GM18526 (cell line): ENCODE data around the gene TULP1.

Experiments
- POLR2A ChIP-seq: IDR thresholded peaks from 3 replicates; pipeline ENCODE4 v1.6.1; 2011; ENCODE audit not compliant: insufficient read length; ENCODE audit errors: extremely low read depth

The TULP1 gene

GRCh38 chr6:35532126-35532525 is 19.4 kb upstream of the TULP1 start:
- no peak for TF ChIP-seq POLR2A

- no peak for TF ChIP-seq POLR2A
These were observed 11.8 kb upstream of the TULP1 start for GRCh38 chr6:35524380-35525020.

DNA sequence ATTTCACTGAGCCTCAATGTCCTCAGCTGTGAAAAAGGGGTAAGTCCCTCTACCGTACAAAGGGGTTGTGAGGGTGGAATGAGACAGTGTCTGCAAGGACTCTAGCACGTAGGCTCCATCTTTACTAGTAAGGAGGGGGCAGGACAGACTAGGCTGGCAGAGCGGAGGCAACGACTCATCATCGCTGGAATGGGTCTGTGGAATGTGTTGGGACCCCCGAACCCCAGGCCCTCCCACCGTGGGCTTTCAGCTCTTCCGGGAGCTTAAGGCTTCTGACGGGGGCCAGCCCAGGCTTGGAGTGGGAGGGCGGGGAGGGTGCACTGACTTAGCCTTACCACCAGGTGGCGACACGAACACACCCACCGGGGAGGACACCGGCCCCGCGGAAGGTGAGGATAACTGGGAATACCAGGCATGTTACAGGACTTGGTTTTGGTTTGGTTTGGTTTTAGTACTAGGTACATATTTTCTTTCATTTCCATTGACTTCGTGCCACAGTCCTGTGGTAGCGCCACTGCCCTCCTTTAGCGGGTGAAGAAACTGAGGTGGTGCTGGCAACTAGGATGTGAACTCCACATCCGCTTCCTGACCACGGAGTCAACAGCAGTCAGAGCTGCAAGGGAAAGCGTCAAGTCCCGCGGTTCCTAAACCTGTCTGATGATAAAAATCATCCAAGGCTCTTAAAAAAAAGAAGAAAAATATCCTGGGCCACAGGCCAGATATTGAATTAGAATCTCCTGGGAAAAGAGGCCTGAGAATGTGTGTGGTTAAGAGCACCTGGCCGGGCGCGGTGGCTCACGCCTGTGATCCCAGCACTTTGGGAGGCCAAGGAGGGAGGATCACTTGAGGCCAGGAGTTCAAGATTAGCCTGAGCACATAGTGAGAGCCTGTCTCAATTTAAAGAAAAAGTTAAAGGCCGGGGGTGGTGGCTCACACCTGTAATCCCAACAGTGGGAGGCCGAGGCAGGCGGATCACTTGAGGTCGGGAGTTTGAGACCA is 10.3 kb upstream of the TULP1 start:
- TF ChIP-seq POLR2A = no peak

DNA sequence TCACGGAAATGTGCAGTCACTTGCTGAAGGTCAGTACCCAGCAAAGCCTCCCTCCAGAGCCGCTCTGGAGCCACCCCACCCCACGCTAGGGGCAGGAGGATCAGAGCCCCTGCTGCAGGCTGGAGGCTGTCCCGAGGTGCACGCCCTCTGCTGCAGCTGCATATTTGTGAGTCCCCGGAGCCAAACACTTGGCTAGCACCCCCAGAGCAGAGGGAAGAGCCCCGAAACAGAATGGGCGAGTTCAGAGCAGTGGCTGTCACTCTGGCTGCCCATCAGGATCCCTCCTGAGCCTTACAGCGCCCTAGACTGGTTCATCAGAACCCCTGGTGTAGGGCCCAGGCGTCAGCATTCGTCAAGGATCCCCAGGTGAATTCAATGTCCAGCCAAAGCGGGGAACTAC is 9.5 kb upstream of the TULP1 start:
- no peak for TF ChIP-seq POLR2A

- no peak for TF ChIP-seq POLR2A
These were observed 8.5 kb upstream of the TULP1 start for GRCh38 chr6:35521235-35521634.

DNA sequence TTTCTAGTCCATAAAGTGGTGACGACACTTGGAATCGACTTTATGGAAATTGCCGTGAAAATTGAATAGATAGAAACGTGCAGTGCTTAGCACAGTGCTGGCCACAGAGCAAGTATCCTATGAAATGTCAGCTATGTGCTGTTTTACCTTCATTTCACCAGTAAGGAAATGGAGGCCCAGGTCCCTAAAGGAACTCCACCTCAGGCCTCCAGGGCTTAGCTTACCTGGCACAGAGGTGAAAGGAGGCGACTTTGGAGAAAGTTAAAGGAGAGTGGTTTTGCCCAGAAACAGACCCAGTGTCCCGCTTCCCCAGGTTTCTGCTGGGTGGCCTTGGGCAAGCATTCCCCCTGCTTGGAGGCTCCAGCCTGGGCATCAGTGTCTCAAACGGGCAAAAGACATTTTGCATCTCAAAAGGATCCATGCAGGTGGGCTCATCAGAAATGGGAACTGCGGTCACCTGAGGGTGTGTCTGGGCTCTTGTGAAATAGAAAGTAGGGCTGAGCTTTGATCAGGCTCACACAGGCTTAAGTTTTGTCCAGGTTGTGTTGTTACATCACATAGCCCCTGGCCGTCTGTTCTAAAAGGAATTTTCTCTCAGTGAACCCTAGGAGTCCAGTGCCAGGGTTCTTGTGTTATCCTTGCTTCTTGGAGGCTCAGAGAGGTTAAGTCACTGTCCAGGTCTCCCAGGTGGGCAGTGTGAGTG is 6.8 kb upstream of the TULP1 start:
- no peak for TF ChIP-seq POLR2A

DNA sequence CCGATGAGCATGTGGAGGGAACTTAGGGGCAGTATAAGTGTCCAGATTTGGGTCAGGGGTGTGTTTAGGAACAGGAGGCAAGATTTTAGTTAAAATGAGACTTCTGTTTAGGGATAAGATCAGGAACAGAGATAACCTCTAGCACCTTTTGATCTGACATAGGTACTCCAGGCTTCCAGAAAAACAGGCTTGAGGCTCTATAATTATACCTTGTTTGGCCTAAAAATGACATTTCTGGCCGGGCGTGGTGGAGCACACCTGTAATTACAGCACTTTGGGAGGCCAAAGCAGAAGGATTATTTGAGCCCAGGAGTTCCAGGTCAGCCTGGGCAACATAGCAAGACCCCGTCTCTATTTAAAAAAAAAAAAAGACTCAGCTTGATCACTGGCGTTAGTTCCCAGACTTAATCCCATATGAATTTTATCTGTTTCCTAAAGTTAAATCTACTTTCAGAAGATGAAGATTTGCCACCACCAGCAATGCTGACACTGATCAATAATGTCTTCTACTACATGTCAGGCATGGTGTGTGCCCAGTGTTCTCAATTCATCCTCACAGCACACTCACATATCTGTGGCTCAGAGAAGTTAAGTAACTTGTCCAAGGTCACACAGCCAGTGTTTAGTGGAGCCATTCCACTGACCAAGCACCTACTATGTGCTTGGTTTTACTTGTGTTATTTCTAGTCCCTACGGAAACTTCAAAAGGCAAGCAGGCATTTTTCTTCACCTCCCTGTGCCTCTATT is 6.0 kb upstream of the TULP1 start:
- no peak for TF ChIP-seq POLR2A

DNA sequence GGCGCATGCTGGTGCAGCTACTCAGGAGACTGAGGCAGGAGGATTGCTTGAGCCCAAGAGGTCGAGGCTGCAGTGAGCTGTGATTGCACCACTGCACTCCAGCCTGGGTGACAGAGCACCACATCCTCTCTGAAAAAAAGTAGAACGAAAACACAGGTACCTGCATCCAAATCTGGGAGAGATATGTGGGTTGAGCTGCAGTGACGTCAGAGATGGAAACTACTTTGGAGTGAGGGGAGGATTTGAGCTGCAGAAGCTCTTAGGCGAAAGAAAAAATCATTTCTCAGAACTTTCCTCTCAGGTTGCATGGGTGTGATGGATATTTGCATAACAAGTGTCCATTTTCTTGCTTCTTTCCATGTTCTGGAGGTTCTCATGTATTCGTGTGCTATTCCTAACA is 4.0 kb upstream of the TULP1 start:
- no peak for TF ChIP-seq POLR2A

DNA sequence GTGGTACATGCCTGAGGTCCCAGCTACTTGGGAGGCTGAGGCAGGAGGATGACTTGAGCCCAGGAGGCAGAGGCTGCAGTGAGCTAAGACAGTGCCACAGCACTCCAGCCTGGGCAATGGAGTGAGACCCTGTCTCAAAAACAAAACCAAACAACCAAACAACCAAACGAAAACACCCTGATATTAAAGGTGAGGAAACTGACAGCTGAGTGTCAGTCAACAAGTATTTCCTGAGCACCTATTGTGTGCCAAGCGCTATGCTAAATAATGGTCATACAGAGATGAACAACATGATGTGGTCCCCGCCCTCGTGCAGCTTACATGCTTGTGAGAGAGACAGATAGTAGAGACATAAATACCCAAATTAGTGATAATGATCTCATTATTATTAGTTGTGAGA is 1.9 kb upstream of the TULP1 start:
- TF ChIP-seq POLR2A = no peak

- TF ChIP-seq POLR2A = no peak
These were observed 690 bp downstream of the TULP1 start for GRCh38 chr6:35512006-35512405.

DNA sequence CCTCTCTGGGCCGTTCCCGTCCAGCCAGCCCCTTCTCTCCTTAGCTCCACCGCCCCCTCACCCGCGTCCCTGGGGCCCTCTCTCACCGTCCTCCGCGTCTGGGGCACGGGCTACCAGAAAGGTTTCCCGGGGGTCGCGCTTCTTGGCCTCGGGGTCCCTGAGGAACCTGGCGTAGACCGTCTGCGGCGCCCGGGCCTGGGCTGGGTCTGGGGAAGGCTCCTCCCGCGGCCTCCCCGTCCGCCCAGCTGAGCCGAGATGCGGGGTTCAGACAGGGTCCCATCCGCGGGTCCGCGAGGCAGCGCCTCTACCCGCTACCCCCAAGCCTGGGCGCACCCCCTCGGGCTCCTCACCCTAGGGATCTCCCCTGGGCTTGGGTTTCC is 1.1 kb downstream of the TULP1 start:
- no peak for TF ChIP-seq POLR2A

- no peak for TF ChIP-seq POLR2A
These were observed 1.7 kb downstream of the TULP1 start for GRCh38 chr6:35510916-35511561.

DNA sequence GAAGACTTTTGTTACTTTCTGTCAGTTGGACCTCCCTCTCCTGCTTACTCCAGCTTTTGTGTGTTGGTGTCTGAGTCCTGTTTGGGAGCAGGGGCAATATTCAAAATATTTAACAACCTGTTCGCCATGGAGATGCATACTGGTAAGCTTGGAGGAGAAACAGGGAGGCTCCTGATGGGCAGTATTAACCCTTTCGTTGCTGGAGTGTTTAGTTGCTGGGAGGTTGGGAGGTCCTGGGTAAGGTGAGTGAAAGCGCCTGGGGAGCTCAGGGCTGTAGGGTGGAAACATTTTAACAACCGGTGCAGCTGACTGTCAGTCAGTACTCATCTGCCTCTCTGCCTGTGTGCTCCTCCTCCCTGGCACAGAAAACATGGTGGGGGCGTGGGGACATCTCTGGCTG is 4.2 kb downstream of the TULP1 start:
- no peak for TF ChIP-seq POLR2A

GRCh38 chr6:35508027-35508426 is 4.7 kb downstream of the TULP1 start:
- TF ChIP-seq POLR2A = no peak

DNA sequence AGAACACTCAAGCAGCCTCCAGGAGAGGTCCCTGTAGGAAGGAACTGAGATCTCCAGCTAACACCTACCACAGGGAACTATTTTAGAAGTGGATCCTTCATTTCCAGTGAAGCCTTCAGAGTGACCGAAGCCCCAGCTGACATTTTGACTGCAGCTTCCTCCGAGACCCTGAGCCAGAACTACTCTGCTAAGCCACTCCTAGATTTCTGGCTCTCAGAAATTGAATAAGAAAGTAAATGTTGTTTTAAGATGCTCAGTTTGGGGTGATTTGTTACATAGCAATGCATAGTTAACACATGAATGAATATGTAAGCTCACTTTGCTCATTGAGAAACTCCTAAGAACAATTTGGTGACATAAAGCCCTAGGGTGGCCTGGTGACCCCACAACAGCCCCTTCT is 5.5 kb downstream of the TULP1 start:
- no peak for TF ChIP-seq POLR2A

GRCh38 chr6:35506536-35506935 is 6.2 kb downstream of the TULP1 start:
- no peak for TF ChIP-seq POLR2A
